ENCODE data around the gene RNF208. TPM values are rescaled to one million over a fixed set of nuclear protein-coding genes. Genes with fewer than 3 reads are reported as not detected.

RNF208 gene
- total and polyA plus RNA-seq, 4 donors, result 0.28 to 7.1 (median 2.6) TPM

- H3K27ac ChIP-seq (ENCODE audit: low read depth in 1 of 2, low read length in 2 of 2), result no peak within 1 kb of the TSS
- H3K4me3 ChIP-seq (ENCODE audit: low read depth in 1 of 3, low read length in 3 of 3), result no peak within 1 kb of the TSS
- no peaks in the 10 kb centered on the region for H3K9me3 ChIP-seq (ENCODE audit: control insufficient read depth in 4 of 4, low read length in 3 of 4)
- TF ChIP-seq RAD21 (IDR thresholded peaks at IDR 0.05) (no peak), NR2F2 (IDR thresholded peaks at IDR 0.05) (no peak), ZBTB33 (IDR thresholded peaks at IDR 0.05) (no peak), FOXA2 (IDR thresholded peaks at IDR 0.05) (no peak), SP1 (IDR thresholded peaks at IDR 0.05) (no peak), RXRA (IDR thresholded peaks at IDR 0.05) (no peak), EGR1 (IDR thresholded peaks at IDR 0.05; ENCODE audit: low read depth in 2 of 2) (no peak), FOXA1 (IDR thresholded peaks at IDR 0.05) (no peak), JUND (IDR thresholded peaks at IDR 0.05) (no peak), TAF1 (conservative IDR thresholded peaks at IDR 0.05) (no peak), REST (IDR thresholded peaks at IDR 0.05) (no peak), MAX (IDR thresholded peaks at IDR 0.05) (no peak), GABPA (IDR thresholded peaks at IDR 0.05 in 1 of 2, conservative IDR thresholded peaks at IDR 0.05 in 1 of 2) (no peak), HNF4G (IDR thresholded peaks at IDR 0.05) (no peak)
- H3K4me1 ChIP-seq (ENCODE audit: control insufficient read depth in 4 of 4, insufficient read depth in 4 of 4, low read length in 3 of 4), result peaks cover 0 to 4% (median 0%) of the 10 kb centered on the region in 4 donors
- no peak for DNase-seq (ENCODE audit: low spot score)
- WGBS, result 69% methylated on average over 14 of the region's 14 CpGs
- no peak within 1 kb of the TSS for H3K9ac ChIP-seq (ENCODE audit: low read depth in 1 of 2, low read length in 2 of 2)
- H3K27me3 ChIP-seq (ENCODE audit: control insufficient read depth in 4 of 4, insufficient read depth in 4 of 4, low read length in 3 of 4), result no peaks in the 10 kb centered on the region
- H3K36me3 ChIP-seq (ENCODE audit: control insufficient read depth in 4 of 4, insufficient read depth in 3 of 4, low read depth in 1 of 4, low read length in 3 of 4), result no peaks in the 10 kb centered on the region
Measured at GRCh38 chr9:137230705-137231371, 8.8 kb upstream of the RNF208 start, which contains the start of gene SLC34A3. Gene SLC34A3 (plus strand): TSS chr9:137230901. CDS start chr9:137231703, 802 bp downstream.

GRCh38 chr9:137229903-137230704, 8.1 kb upstream of the RNF208 start:
- H3K4me3 ChIP-seq (ENCODE audit: low read depth in 1 of 3, low read length in 3 of 3), result no peak overlapping the region
- H3K4me1 ChIP-seq (ENCODE audit: control insufficient read depth in 4 of 4, insufficient read depth in 4 of 4, low read length in 3 of 4), result peaks cover 0 to 4% (median 0%) of the 10 kb centered on the region in 4 donors
- no peaks in the 10 kb centered on the region for H3K9me3 ChIP-seq (ENCODE audit: control insufficient read depth in 4 of 4, low read length in 3 of 4)
- TF ChIP-seq JUND (IDR thresholded peaks at IDR 0.05) (no peak), FOXA1 (IDR thresholded peaks at IDR 0.05) (no peak), FOXA2 (IDR thresholded peaks at IDR 0.05) (no peak), RXRA (IDR thresholded peaks at IDR 0.05) (no peak), GABPA (IDR thresholded peaks at IDR 0.05 in 1 of 2, conservative IDR thresholded peaks at IDR 0.05 in 1 of 2) (no peak), NR2F2 (IDR thresholded peaks at IDR 0.05) (no peak), TAF1 (conservative IDR thresholded peaks at IDR 0.05) (no peak)
- H3K27me3 ChIP-seq (ENCODE audit: control insufficient read depth in 4 of 4, insufficient read depth in 4 of 4, low read length in 3 of 4), result no peaks in the 10 kb centered on the region
- 45% methylated on average over 31 of the region's 31 CpGs for WGBS
- H3K9ac ChIP-seq (ENCODE audit: low read depth in 1 of 2, low read length in 2 of 2), result no peak overlapping the region
- DNase-seq (ENCODE audit: low spot score), result no peak
- H3K36me3 ChIP-seq (ENCODE audit: control insufficient read depth in 4 of 4, insufficient read depth in 3 of 4, low read depth in 1 of 4, low read length in 3 of 4), result no peaks in the 10 kb centered on the region
- H3K27ac ChIP-seq (ENCODE audit: low read depth in 1 of 2, low read length in 2 of 2), result no peak overlapping the region
